NCI-H2227 treated with DMSO at 0.1 percent for 48 hours (cell line): ENCODE measurements around the gene IGSF10.

Source experiments
- DNase-seq: peaks from one replicate; lab custom pipeline; 2025; lab: John Stamatoyannopoulos, UW

The IGSF10 gene

GRCh38 chr3:151460228-151460627 is 633 bp downstream of the IGSF10 start:
- DNase-seq = peak; percentile 1

- DNase-seq = no peak
Observed at GRCh38 chr3:151459358-151459757, 1.5 kb downstream of the IGSF10 start.

DNA sequence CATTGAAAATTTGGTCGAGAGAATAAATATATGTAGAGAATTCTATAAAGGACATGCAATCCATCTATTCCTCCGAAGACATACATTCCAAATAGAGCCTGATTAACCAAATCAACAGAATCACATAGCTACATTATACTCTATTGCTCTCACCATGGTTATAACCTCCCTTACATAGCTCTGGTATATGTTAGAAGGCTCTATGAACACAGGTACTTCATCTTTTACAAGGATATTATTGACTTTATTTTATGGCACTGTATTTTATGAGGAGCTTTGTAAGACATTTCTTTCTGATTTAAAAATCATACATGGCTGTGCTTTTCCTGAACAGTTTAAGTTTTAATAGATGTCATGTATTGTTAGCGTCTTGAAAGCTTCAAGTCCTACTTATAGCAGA is 4.8 kb downstream of the IGSF10 start:
- no peak for DNase-seq

DNA sequence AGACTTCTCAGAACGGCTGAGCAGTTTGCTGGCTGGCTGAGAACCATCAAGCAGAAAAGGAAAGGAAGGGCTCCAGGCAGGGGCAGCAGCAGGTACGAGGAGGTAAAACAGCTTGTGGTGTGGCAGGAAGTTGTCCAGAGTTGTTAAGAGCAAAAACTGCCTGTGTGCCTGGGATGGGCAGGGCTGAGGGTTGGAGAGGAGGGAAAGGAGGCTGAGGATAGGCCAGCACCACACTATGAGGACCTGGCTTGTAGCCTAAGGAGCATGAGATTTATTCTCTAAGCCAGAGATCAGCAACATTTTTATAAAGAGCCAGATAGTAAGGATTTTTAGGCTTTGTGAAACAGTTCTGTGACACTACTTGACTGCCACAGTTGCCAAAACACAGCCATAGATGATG is 8.0 kb downstream of the IGSF10 start:
- no peak for DNase-seq

- no peak for DNase-seq
Observed at GRCh38 chr3:151452368-151452767, 8.5 kb downstream of the IGSF10 start.

DNA sequence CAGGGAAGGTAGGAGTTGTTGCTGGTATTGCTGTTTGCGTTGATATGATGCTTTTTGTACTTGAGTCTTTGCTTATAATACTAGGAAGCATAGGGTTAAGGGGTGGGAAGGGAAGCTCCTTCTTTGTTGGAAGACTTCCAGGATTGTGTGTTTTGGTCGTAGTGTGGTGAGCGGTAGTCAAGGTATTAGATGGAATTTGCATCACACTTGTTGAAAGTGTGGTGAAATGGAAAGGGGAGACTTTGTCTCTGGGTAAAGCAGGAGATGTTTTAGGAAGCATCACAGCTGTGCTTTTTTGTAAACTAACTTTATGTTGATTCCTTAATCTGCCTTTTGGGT is 14.9 kb downstream of the IGSF10 start:
- no peak for DNase-seq

- no peak for DNase-seq
Observed at GRCh38 chr3:151445273-151446001, 15.4 kb downstream of the IGSF10 start.

DNA sequence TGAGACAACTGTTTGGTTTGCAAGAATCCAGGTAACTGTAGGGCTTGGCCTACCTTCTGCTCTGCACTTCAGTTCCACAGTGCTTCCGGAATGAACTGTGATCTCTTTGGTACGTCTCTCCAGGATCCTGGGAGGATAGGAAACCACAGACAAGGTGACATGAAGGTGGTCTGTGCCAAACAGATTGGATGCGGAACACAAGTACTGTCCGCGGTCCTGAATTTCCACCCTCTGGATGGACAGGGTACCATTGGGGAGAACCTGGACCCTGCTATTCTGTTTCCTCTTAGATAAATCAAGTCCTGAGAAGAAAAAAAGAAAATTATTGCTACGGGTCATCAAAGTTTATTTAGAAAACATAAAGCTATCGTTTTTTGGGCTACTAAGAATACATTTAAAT is 17.3 kb downstream of the IGSF10 start:
- DNase-seq = no peak

- DNase-seq = no peak
Observed at GRCh38 chr3:151440940-151441339, 19.9 kb downstream of the IGSF10 start.

- peak; percentile 51 for DNase-seq
Observed at GRCh38 chr3:151439652-151440125, 21.2 kb downstream of the IGSF10 start.

GRCh38 chr3:151437906-151438305 is 23.0 kb downstream of the IGSF10 start:
- DNase-seq = no peak

- DNase-seq = no peak
Observed at GRCh38 chr3:151436675-151437446, 24.0 kb downstream of the IGSF10 start.

- DNase-seq = no peak
Observed at GRCh38 chr3:151434151-151434890, 26.5 kb downstream of the IGSF10 start.

DNA sequence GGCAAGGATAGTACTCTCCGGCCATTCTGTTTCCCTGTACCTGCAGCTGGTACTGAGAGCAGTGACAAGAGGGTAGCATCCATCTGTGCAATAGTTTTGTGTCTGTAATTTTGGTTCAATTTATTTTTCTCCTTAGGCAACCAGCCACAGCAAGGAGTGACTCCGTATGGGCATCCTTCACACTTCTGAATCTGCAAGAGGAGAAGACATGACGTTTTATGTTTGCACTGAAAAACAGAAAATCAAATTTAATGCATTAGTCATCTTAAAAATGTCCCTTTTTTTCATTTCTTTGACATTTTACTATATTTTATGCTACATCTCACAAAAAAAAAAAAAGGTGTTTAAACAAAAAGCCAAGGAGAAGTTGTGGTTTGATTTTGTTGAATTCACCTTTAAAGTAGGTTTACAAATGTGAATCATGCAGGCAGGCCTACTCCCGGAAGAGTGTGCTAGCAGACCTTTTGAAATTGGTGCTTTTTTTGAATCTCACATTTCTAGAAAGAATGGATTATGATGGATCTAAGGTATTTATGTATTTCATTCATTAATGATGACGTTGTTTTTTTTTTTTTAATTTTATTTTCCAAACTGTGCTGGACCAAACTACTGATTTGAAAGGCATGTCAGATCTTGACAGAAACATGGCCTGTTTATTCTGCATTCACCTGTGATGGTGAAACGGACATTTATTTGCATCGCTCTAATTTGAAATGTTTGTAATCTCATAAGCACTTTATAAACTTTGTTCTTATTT is 28.1 kb downstream of the IGSF10 start:
- DNase-seq = no peak

GRCh38 chr3:151431940-151432339 is 28.9 kb downstream of the IGSF10 start:
- DNase-seq = no peak

DNA sequence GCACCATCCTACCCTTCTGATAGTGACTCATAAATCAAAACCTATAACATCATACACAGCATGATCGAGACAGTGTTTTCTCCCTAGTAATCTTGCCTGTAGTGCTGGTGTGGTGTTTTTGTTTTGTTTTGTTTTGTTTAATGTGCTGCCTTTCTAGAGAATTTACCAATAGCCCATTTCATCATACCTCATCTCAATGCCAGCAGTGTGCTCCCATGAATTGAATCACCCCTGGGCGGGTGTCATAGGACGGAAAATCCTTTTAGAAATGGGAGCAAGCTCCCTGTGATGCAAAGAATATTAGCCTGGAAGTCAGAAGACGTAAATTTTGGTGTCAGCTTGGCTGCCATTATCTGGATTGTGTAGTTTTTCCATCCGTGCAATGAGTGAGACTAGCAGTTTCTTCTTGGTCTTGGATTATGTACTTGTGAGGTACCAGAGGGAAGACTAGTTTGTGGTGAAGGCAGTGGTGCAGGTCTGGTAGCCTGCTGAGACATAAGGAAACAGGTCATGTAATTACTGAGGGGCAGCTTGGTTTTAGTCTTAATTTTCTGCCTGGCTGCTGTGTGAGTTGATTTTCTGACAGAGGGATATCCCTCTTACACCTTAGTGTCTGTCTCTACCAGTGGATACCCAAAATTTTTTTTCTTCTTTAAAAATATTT is 29.9 kb downstream of the IGSF10 start:
- DNase-seq = no peak

GRCh38 chr3:151428386-151428785 is 32.5 kb downstream of the IGSF10 start:
- DNase-seq = no peak

DNA sequence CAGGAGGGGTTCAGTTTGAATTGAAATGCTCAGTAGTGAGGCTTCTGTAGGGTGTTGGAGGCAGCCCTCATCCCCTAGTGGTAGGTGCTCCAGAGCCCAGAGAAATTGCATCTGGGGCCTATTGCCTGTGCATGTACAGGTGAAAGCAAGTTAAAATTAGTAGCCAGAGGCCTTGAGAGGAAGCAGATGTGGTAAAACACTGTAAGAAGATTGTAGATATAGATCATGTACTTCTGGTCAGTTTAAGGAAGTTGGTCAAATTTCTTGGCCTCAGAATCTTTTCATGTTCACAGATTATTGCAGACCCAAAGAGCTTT is 34.6 kb downstream of the IGSF10 start:
- no peak for DNase-seq

DNA sequence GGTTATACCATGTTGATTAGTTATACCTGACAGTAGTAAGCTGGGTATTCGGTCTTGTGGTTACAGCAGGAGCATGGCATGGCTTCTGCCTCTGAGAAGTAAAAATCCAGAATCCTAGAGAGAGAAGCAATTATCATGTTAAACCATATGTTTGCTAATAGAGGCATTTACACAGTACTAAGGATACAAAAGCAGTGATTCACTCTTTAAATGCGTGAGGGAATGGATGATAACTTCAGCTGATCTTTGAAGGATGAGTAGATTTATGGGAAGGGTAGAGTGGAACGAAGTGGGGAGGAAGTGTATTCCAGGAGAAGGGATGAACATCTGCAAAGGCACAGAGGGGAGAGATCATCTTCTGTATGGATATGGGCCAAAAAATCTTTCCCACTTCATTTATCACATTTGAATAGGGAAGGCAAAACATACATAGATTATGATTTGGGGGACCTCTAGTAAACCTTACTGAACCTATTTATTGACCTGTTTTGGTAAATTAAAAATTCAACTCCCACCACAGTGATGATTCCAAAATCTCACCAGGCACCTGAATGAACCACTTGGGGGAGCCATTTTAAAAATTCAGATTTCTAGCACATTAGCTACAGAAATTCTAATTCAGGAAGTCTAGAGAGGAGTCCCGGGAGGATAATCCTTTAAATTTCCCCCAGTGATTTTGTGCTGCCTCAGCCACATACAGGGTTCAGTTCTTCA is 35.1 kb downstream of the IGSF10 start:
- DNase-seq = no peak

DNA sequence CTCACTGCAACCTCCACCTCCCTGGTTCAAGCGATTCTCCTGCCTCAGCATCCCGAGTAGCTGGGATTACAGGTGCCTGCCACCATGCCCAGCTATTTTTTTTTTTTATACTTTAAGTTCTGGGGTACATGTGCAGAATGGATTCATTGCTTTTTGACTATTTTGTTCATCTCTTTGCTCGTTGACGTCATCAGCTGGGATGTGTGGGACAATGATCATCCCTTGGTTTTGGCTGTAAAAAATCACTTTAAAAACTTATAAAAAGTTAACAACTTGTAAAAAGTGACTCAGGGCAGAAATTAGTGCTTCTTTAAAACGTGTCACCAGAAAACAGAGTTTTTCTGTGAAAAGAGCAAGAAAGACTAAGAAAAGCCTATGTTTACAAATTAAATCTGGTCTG is 37.8 kb downstream of the IGSF10 start:
- no peak for DNase-seq

- DNase-seq = no peak
Observed at GRCh38 chr3:151421938-151422337, 38.9 kb downstream of the IGSF10 start.
